ENCODE measurements around the gene ABRAXAS1.
"Not testable (repeated sequence)": the region's sequence is repeated elsewhere in the genome, so short reads cannot be mapped to it uniquely, and the experiment has no call there.

Gene ABRAXAS1

DNA sequence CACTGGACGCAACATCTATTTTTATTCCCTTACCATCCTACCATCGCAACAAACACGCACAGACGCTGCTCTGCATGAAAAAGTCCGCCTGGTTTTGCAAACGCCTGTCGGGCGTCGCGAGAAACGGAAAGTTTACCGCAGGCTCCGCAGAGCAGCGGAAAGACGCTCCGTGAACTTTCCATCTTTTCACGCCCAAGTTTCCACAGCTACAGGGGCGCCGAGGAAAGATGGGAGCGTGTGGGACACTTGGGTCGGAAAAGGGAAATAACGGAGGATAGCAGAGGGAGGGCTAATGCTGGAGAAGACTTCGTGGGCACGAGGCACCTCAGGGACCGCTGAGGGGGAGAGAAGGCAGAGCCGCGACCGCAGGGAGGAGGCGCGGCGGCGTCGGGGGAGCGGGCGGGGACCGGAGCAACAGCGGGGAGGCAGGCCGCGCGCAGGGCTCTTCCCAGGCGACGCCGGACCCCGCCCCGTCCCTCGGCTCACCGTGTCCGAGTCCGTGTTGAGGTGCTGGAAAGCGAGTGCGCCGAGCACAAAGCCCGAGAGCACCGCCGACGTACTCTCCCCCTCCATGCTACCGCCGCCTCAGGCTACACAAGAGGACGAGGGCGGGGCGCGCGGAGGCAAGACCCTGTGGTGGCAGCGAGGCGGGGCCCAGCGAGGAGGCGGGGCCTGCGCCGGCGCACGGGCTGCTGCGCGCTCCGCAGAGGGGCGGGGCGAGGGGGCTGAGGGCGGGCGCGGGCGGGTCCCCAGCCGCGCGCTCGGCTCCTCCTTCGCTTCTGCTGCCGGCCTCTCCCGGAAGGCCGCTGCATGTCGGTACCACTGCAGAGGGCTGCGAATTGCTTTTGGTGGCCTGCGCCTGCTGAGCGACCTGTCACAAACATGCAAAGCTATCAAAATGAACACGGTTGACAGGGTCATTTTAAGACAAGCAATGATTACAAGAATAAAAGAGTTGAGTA lies at the start of gene ABRAXAS1:
ABRAXAS1 (minus strand) TSS at position 601 of the 962 bp plus-strand sequence; CDS start at position 573, 28 bp downstream.
- DNase-seq (ENCODE audit: low read depth, low spot score): peak; percentile 95

DNA sequence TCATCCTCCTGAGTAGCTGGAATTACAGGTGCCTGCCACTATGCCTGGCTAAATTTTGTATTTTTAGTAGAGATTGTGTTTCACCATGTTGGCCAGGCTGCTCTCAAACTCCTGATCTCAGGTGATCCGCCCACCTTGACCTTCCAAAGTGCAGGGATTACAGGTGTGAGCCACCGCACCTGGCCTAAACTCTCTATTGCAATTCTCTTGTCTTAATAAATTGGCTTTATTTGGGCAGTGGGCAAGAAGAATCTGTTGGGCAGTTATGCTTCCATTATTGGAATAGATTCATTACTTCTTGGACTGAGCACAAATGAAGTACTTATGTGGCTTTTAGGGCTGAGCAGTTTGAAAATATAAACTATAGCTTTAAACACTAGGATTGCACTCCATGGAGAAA lies 42.8 kb upstream of the ABRAXAS1 start:
- DNase-seq (ENCODE audit: low read depth, low spot score): no peak

DNA sequence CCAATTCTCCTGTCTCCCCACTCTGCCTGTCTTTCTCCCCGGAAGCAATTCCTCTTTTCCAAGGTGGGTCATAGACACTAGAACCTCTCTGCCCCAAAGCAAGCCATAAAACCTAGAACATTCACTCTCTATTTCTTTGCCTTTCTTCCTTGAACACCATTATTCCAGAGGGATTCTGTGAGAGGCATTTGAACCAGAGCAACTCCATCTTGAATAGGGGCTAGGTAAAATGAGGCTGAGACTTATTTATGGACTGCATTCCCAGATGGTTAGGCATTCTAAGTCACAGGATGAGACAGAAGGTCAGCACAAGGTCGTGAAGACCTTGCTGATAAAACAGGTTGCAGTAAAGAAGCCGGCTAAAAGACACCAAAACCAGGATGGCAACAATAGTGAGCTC lies 37.3 kb upstream of the ABRAXAS1 start:
- no peak for DNase-seq (ENCODE audit: low read depth, low spot score)

DNA sequence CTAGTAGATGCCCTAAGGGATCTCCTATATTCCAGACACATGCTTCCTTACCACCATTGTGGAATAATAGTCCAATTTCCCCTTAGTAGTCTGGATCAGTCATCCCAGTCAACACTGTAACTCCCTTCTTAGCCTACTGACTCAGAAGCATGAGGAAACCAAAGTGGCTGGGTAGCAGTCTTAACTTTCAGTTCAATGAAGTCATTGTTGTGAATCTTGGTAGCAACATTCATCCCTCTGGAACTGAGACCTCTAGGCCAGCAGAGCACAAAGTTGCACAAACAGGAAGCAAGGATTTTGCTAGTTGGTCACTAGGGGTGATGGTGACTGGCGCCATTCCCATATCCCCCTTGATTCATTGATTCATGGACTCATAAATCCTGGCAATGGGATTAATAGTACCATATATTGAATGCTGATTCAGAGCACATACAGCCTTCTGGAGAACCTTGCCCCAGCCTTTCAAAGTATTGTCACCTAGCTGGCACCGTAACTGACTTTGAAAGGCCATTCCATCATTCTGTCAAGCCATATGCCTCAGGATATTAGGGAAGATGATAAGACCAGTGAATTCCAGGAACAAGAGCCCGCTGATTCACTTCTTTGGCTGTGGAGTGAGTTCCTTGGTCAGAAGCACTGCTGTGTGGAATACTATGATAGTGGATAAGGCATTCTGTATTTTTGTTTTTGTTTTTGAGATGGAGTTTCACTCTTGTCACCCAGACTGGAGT lies 31.3 kb upstream of the ABRAXAS1 start:
- no peak for DNase-seq (ENCODE audit: low read depth, low spot score)

DNA sequence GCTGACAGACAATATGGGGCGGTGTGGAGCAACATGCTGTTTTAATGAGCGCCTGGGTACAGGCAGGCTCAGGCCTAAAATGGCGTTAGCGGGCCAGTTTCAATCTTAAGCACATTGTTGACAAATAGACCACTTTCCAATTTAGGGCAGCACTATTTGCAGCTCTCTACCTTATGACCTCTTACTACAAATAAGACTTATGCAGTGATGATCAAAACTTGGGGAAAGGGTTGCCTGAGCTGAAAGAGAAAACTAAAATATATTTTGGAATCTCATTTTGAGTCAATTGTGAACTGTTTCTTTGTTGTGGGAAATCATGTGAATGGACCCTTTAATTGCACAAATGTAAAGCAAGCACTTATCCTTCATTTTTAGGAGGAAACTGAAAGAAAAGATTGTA lies 25.5 kb upstream of the ABRAXAS1 start:
- DNase-seq (ENCODE audit: low read depth, low spot score): no peak

DNA sequence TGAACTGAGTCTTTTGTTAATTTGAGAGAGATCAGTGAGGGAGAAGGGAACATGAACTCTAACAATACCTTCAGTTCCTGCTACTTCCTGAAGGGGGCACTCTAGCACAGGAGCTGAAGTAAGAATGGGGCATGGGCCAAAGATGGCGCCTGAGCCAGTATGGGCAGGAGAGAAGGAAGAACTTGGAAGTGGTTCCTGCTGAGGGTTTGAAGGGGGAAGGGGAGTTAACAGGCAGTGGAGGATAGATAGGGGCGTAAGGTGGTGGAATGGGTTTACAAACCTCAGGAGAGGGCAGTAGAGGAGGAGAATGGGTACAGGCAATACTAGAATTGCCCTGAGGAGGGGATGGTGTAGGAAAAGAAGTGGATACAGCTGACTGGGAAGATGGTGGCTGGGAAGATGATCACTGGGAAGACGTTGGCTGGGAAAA lies 24.3 kb upstream of the ABRAXAS1 start:
- peak; percentile 48 for DNase-seq (ENCODE audit: low read depth, low spot score)

DNA sequence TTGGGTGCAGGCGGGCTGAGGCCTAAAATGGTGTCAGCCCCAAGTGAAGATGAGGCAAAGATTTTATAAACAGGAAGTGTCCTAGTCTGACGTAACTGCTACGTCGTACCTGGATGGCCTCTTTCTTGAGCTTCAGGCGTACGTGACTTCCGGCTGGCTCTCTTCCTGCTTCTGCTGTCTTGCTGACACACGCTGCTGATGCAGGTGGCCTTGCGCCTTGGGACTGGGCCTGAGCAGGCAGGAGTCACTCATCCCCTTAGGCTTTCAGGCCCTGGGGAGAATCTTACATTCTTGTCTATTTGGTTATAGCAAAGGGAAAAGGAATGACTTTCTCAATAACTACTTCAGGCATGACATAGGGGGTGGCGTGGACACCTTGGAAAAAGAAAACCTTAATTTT lies 20.1 kb upstream of the ABRAXAS1 start:
- no peak for DNase-seq (ENCODE audit: low read depth, low spot score)

DNA sequence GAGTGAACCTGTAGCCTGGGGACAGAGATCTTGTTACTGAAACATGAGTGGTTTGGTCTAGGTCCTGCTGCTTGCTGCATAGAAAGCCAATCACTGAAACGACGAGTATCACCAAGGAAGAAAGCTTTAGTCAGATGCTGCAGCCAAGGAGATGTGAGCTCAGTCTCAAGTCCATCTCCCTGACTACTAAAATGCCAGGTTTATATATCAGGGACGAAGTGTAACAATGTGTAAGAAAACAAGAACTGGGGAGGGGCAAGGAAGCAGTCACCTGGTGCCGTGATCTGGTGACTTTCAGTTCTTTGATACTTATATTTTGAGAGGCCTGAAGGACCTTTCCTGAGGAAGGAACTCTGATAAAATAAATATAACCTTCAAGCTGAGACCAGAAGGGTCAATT lies 19.6 kb upstream of the ABRAXAS1 start:
- no peak for DNase-seq (ENCODE audit: low read depth, low spot score)

DNA sequence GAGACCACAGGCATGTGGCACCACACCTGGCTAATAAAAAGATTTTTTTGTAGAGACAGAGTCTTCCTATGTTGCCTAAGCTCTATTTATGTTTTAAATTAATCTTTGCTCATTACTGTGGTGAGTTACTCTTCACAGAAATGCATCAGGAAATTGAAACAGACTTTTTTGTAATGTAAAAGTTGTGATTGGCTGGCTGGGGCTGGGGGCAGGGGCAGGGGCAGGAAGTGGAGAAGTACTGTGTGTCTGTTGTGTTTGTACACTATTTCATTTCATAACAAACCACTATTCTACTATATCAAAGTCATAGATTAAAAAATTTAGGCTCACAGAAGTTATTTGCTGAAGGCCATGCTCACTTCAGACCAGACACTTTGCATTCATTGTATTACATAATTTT lies 19.1 kb upstream of the ABRAXAS1 start:
- DNase-seq (ENCODE audit: low read depth, low spot score): no peak

DNA sequence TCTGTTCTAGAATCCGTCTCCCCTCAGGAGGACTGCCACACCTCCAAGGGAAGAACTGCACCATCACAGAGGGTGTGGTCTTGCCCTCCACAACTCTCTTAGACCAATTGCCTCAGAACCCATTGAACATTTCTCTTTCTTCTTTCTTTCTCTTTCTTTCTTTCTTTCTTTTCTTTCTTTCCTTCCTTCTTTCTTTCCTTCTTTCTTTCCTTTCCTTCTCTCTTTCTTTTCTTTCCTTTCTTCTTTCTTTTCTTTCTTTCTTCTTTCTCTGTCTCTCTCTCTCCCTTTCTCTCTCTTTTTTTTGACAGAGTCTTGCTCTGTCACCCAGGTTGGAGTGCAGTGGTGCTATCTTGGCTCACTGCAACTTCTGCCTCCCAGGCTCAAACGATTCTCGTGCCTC lies 16.8 kb upstream of the ABRAXAS1 start:
- DNase-seq (ENCODE audit: low read depth, low spot score): not testable (repeated sequence)

DNA sequence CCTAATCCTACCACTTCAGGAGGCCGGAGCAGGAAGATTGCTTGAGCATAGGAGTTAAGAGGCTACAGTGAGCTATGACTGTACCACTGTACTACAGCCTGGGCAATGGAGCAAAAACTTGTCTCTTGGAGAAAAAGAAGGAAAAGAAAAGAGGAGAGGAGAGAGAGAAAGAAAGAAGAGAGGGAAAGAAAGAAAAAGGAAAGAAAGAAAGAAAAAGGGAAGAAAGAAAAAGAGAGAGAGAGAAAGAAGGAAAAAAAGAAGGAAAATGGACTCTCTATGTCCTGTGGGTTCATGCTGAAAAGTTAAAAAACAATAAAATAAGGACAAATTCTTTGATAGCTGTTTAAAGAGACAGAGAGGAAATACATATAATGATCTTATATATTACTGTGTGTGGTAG lies 13.3 kb upstream of the ABRAXAS1 start:
- DNase-seq (ENCODE audit: low read depth, low spot score): no peak

DNA sequence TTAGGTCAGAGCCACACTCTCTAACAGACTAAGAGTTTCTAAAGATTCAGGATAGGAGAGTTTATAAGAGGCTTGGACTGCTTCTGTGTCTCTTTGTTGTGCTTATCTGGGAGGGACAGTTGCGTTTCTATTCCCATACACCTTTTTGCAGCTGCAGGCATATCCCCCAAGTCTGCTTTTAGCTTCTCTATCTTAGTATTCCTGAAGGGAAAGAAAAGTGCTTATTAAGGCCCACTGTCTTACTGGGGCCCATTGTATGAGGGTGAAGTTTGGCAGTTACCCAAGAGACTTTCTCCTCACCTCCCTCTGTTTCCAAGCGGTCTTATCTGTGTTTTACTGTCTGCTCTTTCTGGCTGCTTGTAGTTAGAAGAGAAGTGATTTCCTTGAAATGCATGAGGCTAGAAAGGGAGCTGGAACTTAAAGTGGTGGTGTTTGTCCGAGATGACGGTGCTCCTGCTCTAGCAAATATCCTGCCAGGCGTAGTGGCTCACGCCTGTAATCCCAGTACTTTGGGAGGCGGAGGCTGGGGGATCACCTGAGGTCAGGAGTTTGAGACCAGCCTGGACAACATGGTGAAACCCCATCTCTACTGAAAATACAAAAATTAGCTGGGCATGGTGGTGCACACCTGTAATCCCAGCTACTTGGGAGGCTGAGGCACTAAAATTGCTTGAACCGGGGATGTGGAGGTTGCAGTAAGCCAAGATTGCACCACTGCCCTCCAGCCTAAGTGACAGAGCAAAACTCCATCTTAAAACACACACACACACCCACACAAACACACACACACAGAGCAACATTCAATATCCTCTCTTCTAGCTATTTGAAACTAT lies 11.4 kb upstream of the ABRAXAS1 start:
- DNase-seq (ENCODE audit: low read depth, low spot score): not testable (repeated sequence)

DNA sequence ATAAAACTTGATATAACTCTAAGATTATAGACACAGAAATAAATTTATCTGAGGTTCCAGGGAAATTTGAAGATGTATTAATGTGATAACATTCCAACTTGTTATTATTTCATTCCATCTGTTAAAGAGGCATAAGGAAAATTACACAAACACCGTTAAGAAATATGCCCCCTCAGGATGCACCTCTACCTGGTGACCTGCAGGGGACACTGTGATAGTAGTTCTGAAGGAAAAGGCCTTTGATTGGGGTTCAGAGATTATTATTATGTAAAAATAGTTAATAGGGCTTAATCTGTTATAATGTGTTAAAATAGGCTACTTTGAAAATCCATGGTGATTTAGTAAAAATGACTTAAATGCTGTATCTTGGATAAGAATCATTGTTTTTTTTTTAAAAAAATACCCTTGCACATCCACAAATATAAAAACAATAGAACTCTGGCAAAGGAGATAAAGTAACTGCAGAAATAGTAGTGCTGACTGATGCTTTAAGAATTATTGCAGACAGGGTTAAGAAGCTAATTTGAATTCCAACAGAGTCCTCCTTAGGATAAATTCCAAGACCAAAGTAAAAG lies 6.1 kb upstream of the ABRAXAS1 start:
- DNase-seq (ENCODE audit: low read depth, low spot score): no peak

DNA sequence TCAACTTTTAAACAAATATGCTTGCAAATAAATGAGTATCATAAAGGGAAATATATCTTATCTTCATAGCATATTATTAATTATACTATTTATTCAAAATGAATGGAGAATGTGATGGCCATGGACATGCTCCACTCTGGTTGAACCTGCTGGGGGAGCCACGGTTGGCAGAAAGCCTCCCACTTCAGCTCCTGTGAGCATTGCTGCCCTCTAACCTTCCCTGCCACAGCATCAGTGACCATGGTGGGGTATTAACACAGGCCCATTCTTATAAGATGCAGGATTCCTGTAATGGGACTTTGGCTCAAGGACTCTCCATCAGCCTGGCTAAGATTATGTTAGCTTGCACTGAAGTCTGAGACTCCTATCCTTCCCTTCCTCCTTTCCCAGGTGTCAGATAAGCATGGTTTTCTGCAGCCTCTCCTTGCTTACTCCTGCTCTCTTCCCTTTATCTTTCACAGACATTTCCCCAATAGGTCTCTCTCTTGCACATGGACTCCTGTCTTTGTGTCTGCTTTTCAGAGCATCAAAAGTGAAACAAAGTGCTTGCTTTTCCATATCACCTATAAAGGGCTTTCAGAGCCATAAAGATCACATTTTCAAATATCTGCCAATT lies 4.9 kb upstream of the ABRAXAS1 start:
- DNase-seq (ENCODE audit: low read depth, low spot score): no peak

DNA sequence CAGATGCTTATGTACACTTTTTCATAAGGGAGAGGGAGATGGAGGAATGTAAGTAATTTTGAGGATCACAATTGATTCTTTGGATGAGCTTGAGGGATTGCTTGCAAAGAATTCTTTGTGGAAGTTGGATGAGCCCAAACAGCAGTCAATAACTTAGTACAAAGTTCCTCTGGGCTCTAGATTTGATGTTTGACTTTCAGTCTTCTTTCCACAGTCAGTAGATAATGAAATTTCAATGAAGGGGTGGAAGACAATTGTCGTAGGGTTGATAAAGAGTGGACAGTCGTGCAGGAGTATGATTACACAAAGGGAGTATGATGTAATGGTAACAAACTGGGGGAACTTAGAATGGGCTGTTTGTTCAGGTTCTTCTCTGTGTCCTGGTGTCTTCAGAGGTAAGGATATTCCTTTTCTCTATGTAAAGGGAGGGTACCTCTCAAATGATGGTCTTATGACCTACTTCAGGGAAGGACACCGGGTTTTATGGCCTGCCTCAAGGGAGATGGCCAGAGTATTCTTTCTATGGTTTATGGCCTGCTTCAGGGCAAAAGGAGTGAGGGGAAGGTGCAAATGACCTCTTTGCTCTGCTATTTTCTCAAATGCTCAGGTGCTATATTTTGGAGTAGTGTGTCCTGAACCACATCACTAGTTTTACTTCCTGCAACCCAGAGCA lies 1.7 kb upstream of the ABRAXAS1 start:
- DNase-seq (ENCODE audit: low read depth, low spot score): peak; percentile 60

DNA sequence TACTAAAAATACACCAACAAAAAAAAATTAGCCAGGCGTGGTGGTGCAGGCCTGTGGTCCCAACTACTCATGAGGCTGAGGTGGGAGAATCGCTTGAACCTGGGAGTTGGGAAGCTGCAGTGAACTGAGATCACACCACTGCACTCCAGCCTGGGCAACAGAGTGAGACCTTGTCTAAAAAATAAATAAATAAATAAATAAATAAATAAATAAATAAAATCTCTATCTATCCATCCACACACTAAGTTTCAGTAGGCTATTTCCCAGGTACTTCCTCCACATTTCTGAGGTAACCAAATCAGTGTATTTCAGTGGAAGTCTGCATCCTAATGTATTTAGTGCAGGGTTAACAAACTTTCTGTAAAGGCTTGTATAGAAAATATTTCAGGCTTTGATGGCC lies 10.9 kb downstream of the ABRAXAS1 start:
- DNase-seq (ENCODE audit: low read depth, low spot score): no peak

DNA sequence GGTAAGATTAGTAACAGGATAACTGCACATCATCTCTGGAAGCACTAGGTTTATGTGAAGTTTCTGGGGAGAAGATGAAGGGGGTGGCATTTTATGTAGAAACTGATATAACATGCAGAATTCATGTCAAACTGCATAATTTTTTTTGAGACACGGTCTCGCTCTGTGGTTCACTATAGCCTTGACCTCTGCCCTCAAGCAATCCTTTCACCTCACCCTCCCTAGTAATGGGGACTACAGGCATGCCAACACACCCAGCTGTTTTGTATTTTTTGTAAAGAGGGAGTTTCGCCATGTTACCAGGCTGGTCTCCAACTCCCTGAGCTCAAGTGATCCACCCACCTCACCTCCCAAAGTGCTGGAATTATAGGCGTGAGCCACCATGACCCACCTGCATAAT lies 11.5 kb downstream of the ABRAXAS1 start:
- no peak for DNase-seq (ENCODE audit: low read depth, low spot score)

DNA sequence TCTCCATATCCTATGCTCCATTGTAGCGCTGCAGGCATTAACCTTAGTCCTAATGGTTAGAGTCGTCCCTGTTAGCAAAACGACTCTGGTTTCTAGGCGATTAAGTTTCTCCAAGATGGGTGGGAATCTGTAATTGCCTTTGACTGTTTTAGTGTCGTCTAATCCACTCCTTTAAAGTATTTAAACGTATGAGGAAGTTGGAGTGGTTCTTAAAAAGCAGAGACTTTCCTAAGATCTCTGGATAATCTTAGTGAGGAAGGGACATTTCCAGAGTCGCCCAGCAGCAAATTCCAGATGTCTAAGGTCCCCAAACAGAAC lies 28.8 kb downstream of the ABRAXAS1 start:
- no peak for DNase-seq (ENCODE audit: low read depth, low spot score)

DNA sequence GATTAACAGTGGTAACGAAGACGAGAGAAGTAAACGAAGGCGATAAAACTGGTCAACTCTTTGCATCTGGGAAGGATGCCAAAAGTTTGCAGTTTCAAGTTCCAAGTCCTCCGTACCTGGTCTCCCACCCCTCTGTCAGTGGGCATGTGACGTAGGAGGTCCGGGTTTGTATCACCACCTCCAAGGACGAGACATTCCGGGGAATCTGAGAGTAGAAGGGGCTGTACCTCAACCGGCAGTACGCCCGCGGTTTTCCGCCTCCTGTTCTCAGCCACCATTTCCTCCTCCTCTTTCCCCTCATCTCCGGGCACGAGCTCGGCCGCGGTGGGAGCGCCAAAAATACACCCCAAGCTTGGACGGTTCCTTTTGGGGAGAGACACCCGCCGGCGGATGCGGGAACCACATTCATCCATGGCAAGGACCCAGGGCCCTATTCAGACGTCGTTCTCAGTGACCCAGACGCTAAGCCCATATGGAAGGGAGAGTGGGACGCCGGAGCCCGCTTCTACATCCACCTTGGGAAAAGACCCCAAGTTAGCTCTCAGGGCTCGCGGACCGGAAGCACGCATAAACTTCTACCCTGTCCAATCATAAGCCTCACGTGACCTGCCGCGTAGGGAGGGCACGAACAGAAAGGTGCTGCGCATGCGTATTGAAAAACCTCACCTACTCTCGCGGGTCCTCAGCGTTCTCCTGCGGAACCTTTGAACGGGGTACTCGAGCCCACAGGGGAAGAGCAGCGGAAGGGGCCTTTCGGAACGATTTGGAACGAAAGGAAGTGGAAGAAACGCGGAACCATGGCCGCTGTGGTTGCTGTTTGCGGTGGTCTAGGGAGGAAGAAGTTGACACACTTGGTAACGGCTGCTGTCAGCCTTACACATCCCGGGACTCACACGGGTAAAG lies 29.4 kb downstream of the ABRAXAS1 start, which contains the start of the genes HELQ and MRPS18C:
HELQ (minus strand) TSS at position 543 of the 903 bp plus-strand sequence; CDS start at position 413, 130 bp downstream.
MRPS18C (plus strand) TSS at position 778 of the 903 bp plus-strand sequence; CDS start at position 798, 20 bp downstream.
- DNase-seq (ENCODE audit: low read depth, low spot score): peak; percentile 98

All from ELF-1 (cell line).